Bronchial epithelial cell (primary cell): Measurements from ENCODE around the gene DYNLT1. TPM values are rescaled to one million over a fixed set of nuclear protein-coding genes. Genes with fewer than 3 reads are reported as not detected.
"Not testable (repeated sequence)": the region's sequence is repeated elsewhere in the genome, so short reads cannot be mapped to it uniquely, and the experiment has no call there.

Experiments used
- DNase-seq: peaks from one replicate; pipeline ENCODE4 v3.0.0-alpha.2; 2010; ENCODE audit warnings: low read depth
- FAIRE-seq: peaks from 2 replicates; lab custom pipeline; 2011; peaks lifted over from hg19 to GRCh38; lab: Jason Lieb, UNC
- H3K27me3 ChIP-seq: 2 replicates; pipeline ENCODE4 v1.5.1; 2011; ENCODE audit warnings: low read length; ENCODE audit not compliant: control insufficient read depth, insufficient read depth
- H3K36me3 ChIP-seq: 2 replicates; pipeline ENCODE4 v1.5.1; 2011; ENCODE audit warnings: low read length; ENCODE audit not compliant: control insufficient read depth, insufficient read depth
- H3K4me3 ChIP-seq: 2 replicates; pipeline ENCODE4 v1.5.1; 2011; ENCODE audit warnings: mild to moderate bottlenecking, low read depth, low read length, control low read depth
- total RNA-seq: library from RNA; depleted of rRNA; stranded (reverse); fragments of >200 nt; gene quantifications from 2 replicates; pipeline ENCODE4 v1.2.1, GENCODE V29; 2014
- TF ChIP-seq, protein P1 (sequence below): IDR thresholded peaks from 2 replicates; pipeline ENCODE4 v1.5.1; 2011; ENCODE audit warnings: mild to moderate bottlenecking, moderate library complexity, low read length, control low read depth, inconsistent platforms; ENCODE audit not compliant: insufficient read depth, severe bottlenecking

Gene DYNLT1
- total RNA-seq, 1 donor from 2014 or later = 43.4 TPM

DNA sequence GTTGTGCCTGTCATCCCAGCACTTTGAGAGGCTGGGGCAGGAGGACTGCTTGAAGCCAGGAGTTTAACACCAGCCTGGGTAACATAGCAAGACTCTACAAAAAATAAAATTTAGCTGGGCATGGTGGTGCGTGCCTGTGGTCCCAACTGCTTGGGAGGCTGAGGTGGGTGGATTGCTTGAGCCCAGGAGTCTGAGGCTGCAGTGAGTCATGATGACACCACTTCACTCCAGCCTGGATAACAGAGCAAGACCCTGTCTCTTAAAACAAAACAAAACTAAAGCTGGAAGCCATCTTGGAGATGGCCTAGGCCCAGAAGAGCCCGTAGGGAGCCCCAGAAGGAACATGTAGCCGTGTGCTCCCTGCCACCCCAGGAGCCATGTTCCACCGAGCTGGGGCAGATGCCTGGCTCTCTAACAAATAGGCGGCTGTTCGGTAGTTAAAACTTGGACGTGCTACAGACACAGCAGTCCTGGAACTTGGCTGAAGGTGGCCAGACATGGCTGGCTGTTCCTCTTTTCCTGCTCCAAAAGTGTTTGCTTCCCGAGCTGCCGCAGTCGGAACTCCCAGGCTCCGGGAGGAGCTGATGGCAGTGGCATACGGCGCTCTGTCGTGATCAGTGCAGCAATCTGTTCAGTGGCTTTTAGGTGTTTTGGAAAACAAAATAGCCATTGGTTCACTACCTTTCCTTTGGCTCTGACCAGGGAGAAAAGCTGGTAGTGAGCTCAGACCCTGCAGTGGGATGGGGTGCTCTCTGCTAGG, 37.0 kb downstream of the DYNLT1 start:
- FAIRE-seq = no peak
- TF ChIP-seq, protein P1, sequence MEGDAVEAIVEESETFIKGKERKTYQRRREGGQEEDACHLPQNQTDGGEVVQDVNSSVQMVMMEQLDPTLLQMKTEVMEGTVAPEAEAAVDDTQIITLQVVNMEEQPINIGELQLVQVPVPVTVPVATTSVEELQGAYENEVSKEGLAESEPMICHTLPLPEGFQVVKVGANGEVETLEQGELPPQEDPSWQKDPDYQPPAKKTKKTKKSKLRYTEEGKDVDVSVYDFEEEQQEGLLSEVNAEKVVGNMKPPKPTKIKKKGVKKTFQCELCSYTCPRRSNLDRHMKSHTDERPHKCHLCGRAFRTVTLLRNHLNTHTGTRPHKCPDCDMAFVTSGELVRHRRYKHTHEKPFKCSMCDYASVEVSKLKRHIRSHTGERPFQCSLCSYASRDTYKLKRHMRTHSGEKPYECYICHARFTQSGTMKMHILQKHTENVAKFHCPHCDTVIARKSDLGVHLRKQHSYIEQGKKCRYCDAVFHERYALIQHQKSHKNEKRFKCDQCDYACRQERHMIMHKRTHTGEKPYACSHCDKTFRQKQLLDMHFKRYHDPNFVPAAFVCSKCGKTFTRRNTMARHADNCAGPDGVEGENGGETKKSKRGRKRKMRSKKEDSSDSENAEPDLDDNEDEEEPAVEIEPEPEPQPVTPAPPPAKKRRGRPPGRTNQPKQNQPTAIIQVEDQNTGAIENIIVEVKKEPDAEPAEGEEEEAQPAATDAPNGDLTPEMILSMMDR = no peak
- peaks cover 27% of the 10 kb centered on the region for H3K36me3 ChIP-seq
- no peak overlapping the region for H3K4me3 ChIP-seq
- no peak for DNase-seq
- H3K27me3 ChIP-seq = no peaks in the 10 kb centered on the region

DNA sequence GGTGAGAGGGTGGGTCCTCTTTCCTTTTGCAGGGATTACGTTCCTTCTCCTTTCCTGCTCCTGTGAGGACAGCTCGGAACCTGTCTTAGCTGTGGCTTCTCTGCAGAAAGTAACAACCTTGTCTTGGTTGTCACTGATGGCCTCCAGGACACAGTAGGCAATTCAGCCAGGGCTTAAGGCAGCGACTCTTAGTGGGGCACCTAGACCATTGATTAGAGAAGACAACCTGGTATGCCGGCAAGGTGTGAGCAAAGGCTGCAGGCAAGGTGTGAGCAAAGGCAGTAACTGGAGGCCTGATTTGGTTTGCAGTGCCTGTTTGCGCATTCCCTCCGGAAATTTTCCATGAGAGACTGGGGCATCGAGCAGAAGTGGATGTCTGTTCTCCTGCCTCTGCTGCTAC, 37.6 kb downstream of the DYNLT1 start:
- Histone ChIP-seq H3K36me3 (peaks cover 27% of the 10 kb centered on the region), H3K27me3 (no peaks in the 10 kb centered on the region), H3K4me3 (no peak overlapping the region)
- TF ChIP-seq, protein P1 = no peak
- no peak for FAIRE-seq
- no peak for DNase-seq

DNA sequence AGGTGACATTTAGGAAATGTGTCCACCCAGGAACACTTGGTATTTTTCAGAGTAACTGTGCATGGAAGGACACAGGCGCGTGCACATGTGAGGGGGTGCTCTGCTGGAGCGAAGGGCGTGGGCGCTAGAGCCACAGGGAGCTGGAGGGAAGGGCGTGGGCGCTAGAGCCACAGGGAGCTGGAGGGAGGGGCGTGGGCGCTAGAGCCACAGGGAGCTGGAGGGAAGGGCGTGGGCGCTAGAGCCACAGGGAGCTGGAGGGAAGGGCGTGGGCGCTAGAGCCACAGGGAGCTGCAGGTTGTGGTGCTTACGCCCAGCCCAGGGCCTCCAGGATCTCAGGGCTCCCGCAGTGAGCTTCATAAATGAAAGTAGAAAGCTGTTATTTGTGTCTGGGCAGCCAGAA, 38.5 kb downstream of the DYNLT1 start:
- not testable (repeated sequence) for H3K4me3 ChIP-seq, FAIRE-seq, H3K27me3 ChIP-seq, DNase-seq
- H3K36me3 ChIP-seq = peaks cover 26% of the 10 kb centered on the region

DNA sequence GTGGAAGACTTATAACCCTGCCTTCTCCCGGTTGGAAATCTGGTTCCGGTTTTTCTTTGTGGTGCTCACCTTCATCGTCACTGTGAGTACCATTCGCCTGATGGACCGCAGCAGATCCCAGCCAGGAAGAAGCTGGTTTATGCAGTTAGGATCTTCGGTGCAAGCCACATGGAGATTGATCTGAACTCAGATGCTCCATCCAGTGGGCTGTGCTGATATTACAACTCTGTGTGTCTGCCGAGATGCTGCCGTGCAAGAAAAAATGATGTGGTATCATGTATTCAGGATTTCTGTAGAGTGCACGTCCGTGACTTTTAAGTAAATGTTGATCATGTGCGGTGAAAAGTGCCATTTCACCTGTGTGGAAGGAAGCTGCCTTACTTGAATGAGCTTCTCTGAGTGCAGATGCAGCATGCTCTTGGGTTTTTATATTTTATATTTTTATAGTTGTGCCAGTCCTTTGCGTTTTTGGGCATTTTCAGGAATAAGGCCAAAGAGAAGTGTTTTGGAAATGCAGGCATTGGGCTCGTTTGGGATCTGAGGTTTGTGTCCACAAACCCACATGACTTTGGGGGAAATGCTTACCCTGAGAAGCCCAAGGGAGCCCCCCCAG, 39.2 kb downstream of the DYNLT1 start:
- peak; percentile 75 for DNase-seq
- H3K4me3 ChIP-seq = no peak overlapping the region
- H3K27me3 ChIP-seq = no peaks in the 10 kb centered on the region
- TF ChIP-seq, protein P1 = peak; percentile 69
- peaks cover 26% of the 10 kb centered on the region for H3K36me3 ChIP-seq
- peak; percentile 90 for FAIRE-seq

DNA sequence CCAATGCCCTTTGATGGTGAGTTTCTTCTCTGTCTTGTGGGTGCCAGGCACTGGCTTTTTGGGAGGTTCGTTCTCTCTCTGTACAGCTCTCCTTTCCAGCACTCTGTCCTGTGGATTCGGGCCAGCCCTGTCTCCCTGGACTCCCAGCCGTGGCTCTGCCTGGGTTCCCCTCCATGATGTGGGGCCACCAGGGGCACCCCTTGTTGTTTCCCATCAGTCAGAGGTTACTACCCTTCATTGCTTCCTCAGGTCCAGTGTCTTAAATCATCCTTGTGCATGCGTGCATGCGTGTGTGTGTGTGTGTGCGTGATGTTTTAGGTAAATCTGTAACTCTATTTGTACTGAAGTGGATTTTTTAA, 40.5 kb downstream of the DYNLT1 start:
- DNase-seq (no peak), FAIRE-seq (no peak)
- no peak overlapping the region for H3K4me3 ChIP-seq
- H3K36me3 ChIP-seq = peaks cover 19% of the 10 kb centered on the region
- TF ChIP-seq, protein P1 = no peak
- no peaks in the 10 kb centered on the region for H3K27me3 ChIP-seq

DNA sequence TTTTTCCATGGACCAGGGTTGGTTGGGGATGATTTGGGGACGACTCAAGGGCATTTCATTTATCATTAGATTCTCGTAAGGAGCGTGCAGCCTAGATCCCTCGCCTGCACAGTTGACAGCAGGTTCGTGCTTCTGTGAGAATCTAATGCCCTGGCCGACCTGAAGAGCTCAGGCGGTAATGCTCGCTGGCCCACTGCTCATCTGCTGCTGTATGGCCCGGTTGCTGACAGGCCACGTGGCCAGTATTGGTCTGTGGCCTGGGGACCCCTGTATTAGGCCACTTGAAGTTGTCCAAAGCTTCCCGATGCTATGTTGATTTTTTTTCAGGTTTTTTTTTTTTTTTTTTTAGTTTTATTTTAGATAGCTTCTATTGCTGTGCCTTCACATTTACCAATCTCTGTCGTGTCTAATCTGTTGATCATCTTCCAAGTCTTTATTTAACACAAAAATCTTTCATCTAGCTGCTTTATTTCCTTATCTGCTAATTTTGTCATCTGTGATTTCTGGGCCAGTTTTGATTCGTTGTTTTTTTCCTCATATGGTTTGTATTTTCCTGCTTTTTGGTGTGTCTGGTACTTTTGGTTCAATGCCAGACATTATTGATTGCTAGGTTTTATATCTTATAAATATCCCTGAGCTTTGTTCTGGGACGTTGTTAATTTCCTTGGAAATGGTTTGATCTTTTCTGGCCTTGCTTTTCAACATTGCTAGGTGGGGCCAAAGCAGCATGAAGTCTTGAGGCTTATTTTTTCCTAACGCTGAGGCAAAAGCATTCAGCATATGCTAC, 41.1 kb downstream of the DYNLT1 start:
- TF ChIP-seq, protein P1 = no peak
- H3K27me3 ChIP-seq = no peaks in the 10 kb centered on the region
- DNase-seq = no peak
- H3K4me3 ChIP-seq = no peak overlapping the region
- FAIRE-seq = no peak
- H3K36me3 ChIP-seq = peaks cover 19% of the 10 kb centered on the region
